HepG2 (cell line): ENCODE data around the gene TEX19.
A peak's percentile ranks its signal among the peaks of the same experiment; 100 is the strongest.

Source experiments
- CEBPG ChIP-seq: IDR thresholded peaks from 2 replicates; pipeline ENCODE4 v1.6.1; 2016
- CHCHD3 ChIP-seq: sonication (generic); formaldehyde crosslinking; IDR thresholded peaks from 2 replicates; pipeline ENCODE4 v1.8.0; 2022; ENCODE audit warnings: mild to moderate bottlenecking, missing genetic modification reagents, moderate library complexity
- HDAC6 ChIP-seq: fragments of 200-600 bp; sonication (generic); IDR thresholded peaks from 2 replicates; pipeline ENCODE4 v1.7.0; 2017; ENCODE audit warnings: mild to moderate bottlenecking, antibody characterized with exemption, low read length, low read depth
- PHF8 ChIP-seq: sonication (generic); formaldehyde crosslinking; IDR thresholded peaks from 2 replicates; pipeline ENCODE4 v1.5.0; 2020; ENCODE audit warnings: missing genetic modification reagents
- POLR2A ChIP-seq, 2 experiments: IDR thresholded peaks; 2 replicates each; pipeline ENCODE4 v1.6.1; 2011; ENCODE audit warnings: low read depth in 2 of 2, low read length in 2 of 2, mild to moderate bottlenecking in 1 of 2, moderate library complexity in 1 of 2; ENCODE audit not compliant: insufficient read depth in 1 of 2
- RAD21 ChIP-seq: fragments of 450-650 bp; formaldehyde crosslinking; IDR thresholded peaks from 2 replicates; pipeline ENCODE4 v1.5.0; 2020; ENCODE audit warnings: mild to moderate bottlenecking
- SNAI1 ChIP-seq: sonication (generic); formaldehyde crosslinking; IDR thresholded peaks from 2 replicates; pipeline ENCODE4 v1.5.0; 2020; ENCODE audit warnings: mild to moderate bottlenecking, missing genetic modification reagents, borderline replicate concordance
- TF ChIP-seq, protein P1 (sequence below): sonication (generic); formaldehyde crosslinking; IDR thresholded peaks from 2 replicates; pipeline ENCODE4 v1.4.0; 2020; ENCODE audit warnings: mild to moderate bottlenecking, missing genetic modification reagents

DNA sequence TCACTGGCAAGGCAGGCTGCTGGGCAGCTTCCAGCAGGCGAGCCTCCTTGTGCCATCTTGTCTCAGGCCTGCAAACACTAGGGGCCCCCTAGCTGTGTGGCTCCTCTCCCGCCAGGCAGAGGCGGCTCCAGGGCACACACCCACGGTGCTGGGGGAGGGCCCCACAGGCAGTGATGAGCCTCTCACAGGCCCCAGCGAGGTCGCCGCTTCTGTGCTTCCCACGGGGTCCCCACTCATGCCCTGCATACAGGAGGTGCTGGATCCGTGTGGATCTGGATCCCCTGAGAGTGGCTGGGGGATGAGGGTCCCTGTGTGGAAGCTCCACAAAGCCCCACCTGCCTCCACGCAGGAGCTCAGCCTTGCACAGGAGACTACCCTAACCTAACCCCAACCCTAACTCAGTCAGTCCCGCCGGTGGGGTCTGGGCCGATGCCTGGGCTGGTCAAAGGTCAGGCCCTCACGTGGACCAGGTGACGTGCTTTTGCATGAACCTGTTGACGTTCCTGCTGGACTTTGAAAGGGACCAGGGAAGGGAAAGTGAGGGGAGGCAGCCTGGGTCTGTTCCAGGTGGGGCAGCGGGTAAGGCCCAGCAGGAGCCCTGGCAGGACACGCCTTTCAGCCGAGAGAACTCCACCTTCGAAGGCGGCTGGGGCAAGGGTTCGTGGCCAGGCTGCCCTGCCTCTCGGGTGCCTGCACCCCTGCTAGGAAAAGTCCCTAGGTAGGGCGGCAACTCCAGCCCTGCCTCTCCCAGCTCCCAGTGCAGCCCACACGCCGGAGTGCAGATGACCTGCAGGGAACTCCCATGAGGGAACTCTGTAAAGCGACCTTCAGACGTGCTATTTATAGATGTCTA lies 30.7 kb upstream of the TEX19 start:
- TF ChIP-seq PHF8, result peak; percentile 54
- TF ChIP-seq SNAI1, result 0 out of 2 replicates have a peak, but pooled peaks have one; percentile 78
- peak; percentile 89; the same call in 1 of the 2 replicates for TF ChIP-seq CHCHD3 (CRISPR knock-in tag)
- peak; percentile 53 for TF ChIP-seq CEBPG (CRISPR knock-in tag)
- TF ChIP-seq HDAC6, result no peak
- TF ChIP-seq POLR2A (IDR thresholded peaks at IDR 0.05; ENCODE audit: insufficient read depth in 1 of 2, low read depth in 2 of 2, low read length in 2 of 2), result peak in 1 of 2 experiments; percentile 78; a peak in 2 of 4 replicates
- no peak; the same call in 1 of the 2 replicates for TF ChIP-seq RAD21
- TF ChIP-seq, protein P1, sequence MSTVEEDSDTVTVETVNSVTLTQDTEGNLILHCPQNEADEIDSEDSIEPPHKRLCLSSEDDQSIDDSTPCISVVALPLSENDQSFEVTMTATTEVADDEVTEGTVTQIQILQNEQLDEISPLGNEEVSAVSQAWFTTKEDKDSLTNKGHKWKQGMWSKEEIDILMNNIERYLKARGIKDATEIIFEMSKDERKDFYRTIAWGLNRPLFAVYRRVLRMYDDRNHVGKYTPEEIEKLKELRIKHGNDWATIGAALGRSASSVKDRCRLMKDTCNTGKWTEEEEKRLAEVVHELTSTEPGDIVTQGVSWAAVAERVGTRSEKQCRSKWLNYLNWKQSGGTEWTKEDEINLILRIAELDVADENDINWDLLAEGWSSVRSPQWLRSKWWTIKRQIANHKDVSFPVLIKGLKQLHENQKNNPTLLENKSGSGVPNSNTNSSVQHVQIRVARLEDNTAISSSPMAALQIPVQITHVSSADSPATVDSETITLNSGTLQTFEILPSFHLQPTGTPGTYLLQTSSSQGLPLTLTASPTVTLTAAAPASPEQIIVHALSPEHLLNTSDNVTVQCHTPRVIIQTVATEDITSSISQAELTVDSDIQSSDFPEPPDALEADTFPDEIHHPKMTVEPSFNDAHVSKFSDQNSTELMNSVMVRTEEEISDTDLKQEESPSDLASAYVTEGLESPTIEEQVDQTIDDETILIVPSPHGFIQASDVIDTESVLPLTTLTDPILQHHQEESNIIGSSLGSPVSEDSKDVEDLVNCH (CRISPR knock-in tag), result no peak
